Muscle of leg (tissue), 11 donors: Measurements from ENCODE around the gene DPYSL5. TPM values are rescaled to one million over a fixed set of nuclear protein-coding genes. Genes with fewer than 3 reads are reported as not detected.

Experiments
- DNase-seq: peaks from one replicate; pipeline ENCODE4 v3.0.0; 2013
- H3K27ac ChIP-seq: one replicate; pipeline ENCODE4 v1.5.1; 2013; ENCODE audit warnings: mild to moderate bottlenecking, low read length, control low read depth
- H3K27me3 ChIP-seq: one replicate; pipeline ENCODE4 v1.6.1; 2013; ENCODE audit warnings: low read length; ENCODE audit not compliant: control insufficient read depth, insufficient read depth
- H3K36me3 ChIP-seq: one replicate; pipeline ENCODE4 v1.6.1; 2013; ENCODE audit warnings: low read length; ENCODE audit not compliant: control insufficient read depth, insufficient read depth
- H3K4me1 ChIP-seq: one replicate; pipeline ENCODE4 v1.6.1; 2013; ENCODE audit warnings: low read length; ENCODE audit not compliant: control insufficient read depth, insufficient read depth
- H3K4me3 ChIP-seq: one replicate; pipeline ENCODE4 v1.5.1; 2013; ENCODE audit warnings: low read length, control low read depth
- H3K9me3 ChIP-seq: replicated peaks from 2 replicates; pipeline ENCODE4 v1.6.1; 2013; ENCODE audit warnings: low read depth, low read length; ENCODE audit not compliant: control insufficient read depth
- WGBS: methylation state at CpG from one replicate; pipeline ENCODE4 v1.1.5; 2013; ENCODE audit warnings: missing lambda C conversion rate; ENCODE audit not compliant: insufficient coverage; 5-methylcytosine and 5-hydroxymethylcytosine counted together
- polyA plus RNA-seq, 8 donors: library from polyadenylated mRNA; unstranded; fragments of 120-200 nt; gene quantifications; one replicate each; pipeline versions ENCODE4 v1.2.1 to v1.2.3, GENCODE V29; 2013; ENCODE audit warnings: inconsistent platforms in 1 of 8, low replicate concordance in 1 of 8; ENCODE audit not compliant: insufficient read length in 8 of 8, insufficient read depth in 1 of 8
- total RNA-seq: library from RNA; stranded (reverse); fragments of 120-200 nt; gene quantifications from one replicate; pipeline ENCODE4 v1.2.4, GENCODE V29; 2013

DPYSL5 gene
- total and polyA plus RNA-seq, 9 donors, result 10.0 to 33.6 (median 22.0) TPM

GRCh38 chr2:26911911-26912861, 64.3 kb downstream of the DPYSL5 start:
- H3K9me3 ChIP-seq, result no peaks in the 10 kb centered on the region
- no peak overlapping the region for H3K4me3 ChIP-seq
- H3K36me3 ChIP-seq, result no peaks in the 10 kb centered on the region
- peak; percentile 33 for DNase-seq
- H3K4me1 ChIP-seq, result peaks cover 10% of the 10 kb centered on the region
- WGBS, result 40% methylated on average over 12 of the region's 23 CpGs
- H3K27me3 ChIP-seq, result peaks cover 21% of the 10 kb centered on the region
- H3K27ac ChIP-seq, result no peak overlapping the region

- Histone ChIP-seq H3K27ac (no peak overlapping the region), H3K36me3 (no peaks in the 10 kb centered on the region), H3K4me3 (no peak overlapping the region), H3K4me1 (peaks cover 10% of the 10 kb centered on the region), H3K9me3 (no peaks in the 10 kb centered on the region), H3K27me3 (peaks cover 23% of the 10 kb centered on the region)
- 20% methylated on average over 1 of the region's 2 CpGs for WGBS
- DNase-seq, result peak; percentile 88
Observed at GRCh38 chr2:26913606-26913998, 65.7 kb downstream of the DPYSL5 start.

- peaks cover 10% of the 10 kb centered on the region for H3K4me1 ChIP-seq
- no peak overlapping the region for H3K4me3 ChIP-seq
- no peaks in the 10 kb centered on the region for H3K36me3 ChIP-seq
- no peak overlapping the region for H3K27ac ChIP-seq
- no peaks in the 10 kb centered on the region for H3K9me3 ChIP-seq
- no peak for DNase-seq
- 16% methylated on average over 7 of the region's 10 CpGs for WGBS
- H3K27me3 ChIP-seq, result peaks cover 23% of the 10 kb centered on the region
Observed at GRCh38 chr2:26913999-26914658, 66.2 kb downstream of the DPYSL5 start.

GRCh38 chr2:26914659-26915310, 66.9 kb downstream of the DPYSL5 start:
- Histone ChIP-seq H3K4me3 (no peak overlapping the region), H3K36me3 (no peaks in the 10 kb centered on the region), H3K9me3 (no peaks in the 10 kb centered on the region), H3K4me1 (peaks cover 10% of the 10 kb centered on the region), H3K27me3 (peaks cover 23% of the 10 kb centered on the region), H3K27ac (no peak overlapping the region)
- 63% methylated on average over 4 of the region's 4 CpGs for WGBS
- DNase-seq, result no peak

- no peaks in the 10 kb centered on the region for H3K9me3 ChIP-seq
- no peak overlapping the region for H3K27ac ChIP-seq
- H3K4me1 ChIP-seq, result peaks cover 10% of the 10 kb centered on the region
- H3K4me3 ChIP-seq, result no peak overlapping the region
- no peak for DNase-seq
- WGBS, result 81% methylated on average over 5 of the region's 5 CpGs
- no peaks in the 10 kb centered on the region for H3K36me3 ChIP-seq
- H3K27me3 ChIP-seq, result peaks cover 23% of the 10 kb centered on the region
Observed at GRCh38 chr2:26915316-26915715, 67.4 kb downstream of the DPYSL5 start.

- peaks cover 23% of the 10 kb centered on the region for H3K27me3 ChIP-seq
- no peak overlapping the region for H3K27ac ChIP-seq
- no peak overlapping the region for H3K4me3 ChIP-seq
- H3K9me3 ChIP-seq, result no peaks in the 10 kb centered on the region
- no peaks in the 10 kb centered on the region for H3K36me3 ChIP-seq
- no peak for DNase-seq
- 82% methylated on average over 6 of the region's 7 CpGs for WGBS
- peaks cover 10% of the 10 kb centered on the region for H3K4me1 ChIP-seq
Observed at GRCh38 chr2:26916128-26916692, 68.3 kb downstream of the DPYSL5 start.

- Histone ChIP-seq H3K9me3 (no peaks in the 10 kb centered on the region), H3K27ac (no peak overlapping the region), H3K27me3 (peaks cover 20% of the 10 kb centered on the region), H3K4me1 (peaks cover 7% of the 10 kb centered on the region), H3K36me3 (no peaks in the 10 kb centered on the region), H3K4me3 (no peak overlapping the region)
- DNase-seq, result no peak
- WGBS, result 60% methylated on average over 3 of the region's 5 CpGs
Observed at GRCh38 chr2:26917135-26917836, 69.4 kb downstream of the DPYSL5 start.

- H3K27me3 ChIP-seq, result peaks cover 7% of the 10 kb centered on the region
- no peaks in the 10 kb centered on the region for H3K9me3 ChIP-seq
- WGBS, result 82% methylated on average over 4 of the region's 5 CpGs
- no peaks in the 10 kb centered on the region for H3K36me3 ChIP-seq
- H3K4me1 ChIP-seq, result peaks cover 8% of the 10 kb centered on the region
- no peak for DNase-seq
- H3K4me3 ChIP-seq, result no peak overlapping the region
- H3K27ac ChIP-seq, result no peak overlapping the region
Observed at GRCh38 chr2:26921323-26921722, 73.4 kb downstream of the DPYSL5 start.

- 5% methylated on average over 2 of the region's 8 CpGs for WGBS
- H3K27ac ChIP-seq, result no peak overlapping the region
- no peaks in the 10 kb centered on the region for H3K36me3 ChIP-seq
- peaks cover 8% of the 10 kb centered on the region for H3K4me1 ChIP-seq
- DNase-seq, result peak; percentile 59
- no peaks in the 10 kb centered on the region for H3K9me3 ChIP-seq
- peaks cover 7% of the 10 kb centered on the region for H3K27me3 ChIP-seq
- H3K4me3 ChIP-seq, result no peak overlapping the region
Observed at GRCh38 chr2:26922405-26923188, 74.7 kb downstream of the DPYSL5 start.
